ENCODE data around the gene FILIP1L.

- TF ChIP-seq HNRNPH1 (optimal IDR thresholded peaks at IDR 0.05; ENCODE audit: low read depth, low read length) (no peak), RBM22 (optimal IDR thresholded peaks at IDR 0.05; ENCODE audit: low read length) (no peak), CTCF (CRISPR knock-in tag; IDR thresholded peaks at IDR 0.05) (no peak), HCFC1 (IDR thresholded peaks at IDR 0.05; ENCODE audit: low read depth, low read length) (no peak), PRDM10 (CRISPR knock-in tag; IDR thresholded peaks at IDR 0.05; ENCODE audit: low read depth) (no peak), ZNF275 (CRISPR knock-in tag; IDR thresholded peaks at IDR 0.05; ENCODE audit: borderline replicate concordance) (no peak), EP300 (IDR thresholded peaks at IDR 0.05; ENCODE audit: low read depth in 2 of 2, low read length in 2 of 2) (no peak), EP300 (CRISPR knock-in tag; IDR thresholded peaks at IDR 0.05; ENCODE audit: borderline replicate concordance) (no peak), ZNF776 (CRISPR knock-in tag; IDR thresholded peaks at IDR 0.05) (no peak), ZNF230 (CRISPR knock-in tag; IDR thresholded peaks at IDR 0.05) (no peak), POLR2A (IDR thresholded peaks at IDR 0.05; ENCODE audit: insufficient read depth in 1 of 2, low read depth in 2 of 2, low read length in 2 of 2) (no peak), TSC22D2 (CRISPR knock-in tag; IDR thresholded peaks at IDR 0.05; ENCODE audit: borderline replicate concordance) (no peak)
These were observed 230.6 kb downstream of the FILIP1L start for GRCh38 chr3:99883693-99884092.

All from HepG2 (cell line).